HL-60 (cell line): ENCODE results near the gene RCBTB2.

Source experiments
- DNase-seq, 2 experiments: peaks; one replicate each; pipeline ENCODE4 v3.0.0-alpha.2; 2010 to 2020; ENCODE audit warnings: low read depth in 1 of 2, low spot score in 1 of 2
- H3K27ac ChIP-seq: fragments of 250-450 bp; sonication (Bioruptor Pico); replicated peaks from 2 replicates; pipeline ENCODE4 v1.5.1; 2020; ENCODE audit warnings: mild to moderate bottlenecking, moderate library complexity
- H3K27me3 ChIP-seq: fragments of 250-450 bp; sonication (Bioruptor Pico); 2 replicates; pipeline ENCODE4 v1.5.1; 2021; ENCODE audit warnings: mild to moderate bottlenecking, moderate library complexity; ENCODE audit not compliant: insufficient read depth, poor library complexity, severe bottlenecking
- H3K4me3 ChIP-seq: replicated peaks from 2 replicates; pipeline ENCODE4 v1.5.1; 2011; ENCODE audit warnings: mild to moderate bottlenecking, control low read depth, low read length; ENCODE audit not compliant: insufficient read depth
- GABPA ChIP-seq: IDR thresholded peaks from 2 replicates; pipeline ENCODE4 v1.6.1; 2012; ENCODE audit warnings: low read depth
- POLR2AphosphoS5 ChIP-seq: IDR thresholded peaks from 2 replicates; pipeline ENCODE4 v1.6.1; 2012; ENCODE audit warnings: low read depth
- SPI1 ChIP-seq: IDR thresholded peaks from 2 replicates; pipeline ENCODE4 v1.6.1; 2012; ENCODE audit warnings: low read depth, mild to moderate bottlenecking, borderline replicate concordance
- TF ChIP-seq, protein P1 (sequence below): IDR thresholded peaks from one replicate; pipeline ENCODE4 v1.5.1; 2011; ENCODE audit warnings: low read length, control low read depth, inconsistent platforms; ENCODE audit not compliant: insufficient read depth
- TF ChIP-seq, protein P2 (sequence below): IDR thresholded peaks from 2 replicates; pipeline ENCODE4 v1.6.1; 2012; ENCODE audit warnings: low read depth; ENCODE audit not compliant: insufficient replicate concordance

The RCBTB2 gene

GRCh38 chr13:48536621-48537250 lies 3.9 kb upstream of the RCBTB2 start:
- Histone ChIP-seq H3K27me3 (no peaks in the 10 kb centered on the region), H3K27ac (no peak overlapping the region), H3K4me3 (no peak overlapping the region)
- no peak for DNase-seq
- TF ChIP-seq POLR2AphosphoS5, result no peak
- TF ChIP-seq, protein P1, sequence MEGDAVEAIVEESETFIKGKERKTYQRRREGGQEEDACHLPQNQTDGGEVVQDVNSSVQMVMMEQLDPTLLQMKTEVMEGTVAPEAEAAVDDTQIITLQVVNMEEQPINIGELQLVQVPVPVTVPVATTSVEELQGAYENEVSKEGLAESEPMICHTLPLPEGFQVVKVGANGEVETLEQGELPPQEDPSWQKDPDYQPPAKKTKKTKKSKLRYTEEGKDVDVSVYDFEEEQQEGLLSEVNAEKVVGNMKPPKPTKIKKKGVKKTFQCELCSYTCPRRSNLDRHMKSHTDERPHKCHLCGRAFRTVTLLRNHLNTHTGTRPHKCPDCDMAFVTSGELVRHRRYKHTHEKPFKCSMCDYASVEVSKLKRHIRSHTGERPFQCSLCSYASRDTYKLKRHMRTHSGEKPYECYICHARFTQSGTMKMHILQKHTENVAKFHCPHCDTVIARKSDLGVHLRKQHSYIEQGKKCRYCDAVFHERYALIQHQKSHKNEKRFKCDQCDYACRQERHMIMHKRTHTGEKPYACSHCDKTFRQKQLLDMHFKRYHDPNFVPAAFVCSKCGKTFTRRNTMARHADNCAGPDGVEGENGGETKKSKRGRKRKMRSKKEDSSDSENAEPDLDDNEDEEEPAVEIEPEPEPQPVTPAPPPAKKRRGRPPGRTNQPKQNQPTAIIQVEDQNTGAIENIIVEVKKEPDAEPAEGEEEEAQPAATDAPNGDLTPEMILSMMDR, result no peak
- no peak for TF ChIP-seq SPI1
- TF ChIP-seq, protein P2, sequence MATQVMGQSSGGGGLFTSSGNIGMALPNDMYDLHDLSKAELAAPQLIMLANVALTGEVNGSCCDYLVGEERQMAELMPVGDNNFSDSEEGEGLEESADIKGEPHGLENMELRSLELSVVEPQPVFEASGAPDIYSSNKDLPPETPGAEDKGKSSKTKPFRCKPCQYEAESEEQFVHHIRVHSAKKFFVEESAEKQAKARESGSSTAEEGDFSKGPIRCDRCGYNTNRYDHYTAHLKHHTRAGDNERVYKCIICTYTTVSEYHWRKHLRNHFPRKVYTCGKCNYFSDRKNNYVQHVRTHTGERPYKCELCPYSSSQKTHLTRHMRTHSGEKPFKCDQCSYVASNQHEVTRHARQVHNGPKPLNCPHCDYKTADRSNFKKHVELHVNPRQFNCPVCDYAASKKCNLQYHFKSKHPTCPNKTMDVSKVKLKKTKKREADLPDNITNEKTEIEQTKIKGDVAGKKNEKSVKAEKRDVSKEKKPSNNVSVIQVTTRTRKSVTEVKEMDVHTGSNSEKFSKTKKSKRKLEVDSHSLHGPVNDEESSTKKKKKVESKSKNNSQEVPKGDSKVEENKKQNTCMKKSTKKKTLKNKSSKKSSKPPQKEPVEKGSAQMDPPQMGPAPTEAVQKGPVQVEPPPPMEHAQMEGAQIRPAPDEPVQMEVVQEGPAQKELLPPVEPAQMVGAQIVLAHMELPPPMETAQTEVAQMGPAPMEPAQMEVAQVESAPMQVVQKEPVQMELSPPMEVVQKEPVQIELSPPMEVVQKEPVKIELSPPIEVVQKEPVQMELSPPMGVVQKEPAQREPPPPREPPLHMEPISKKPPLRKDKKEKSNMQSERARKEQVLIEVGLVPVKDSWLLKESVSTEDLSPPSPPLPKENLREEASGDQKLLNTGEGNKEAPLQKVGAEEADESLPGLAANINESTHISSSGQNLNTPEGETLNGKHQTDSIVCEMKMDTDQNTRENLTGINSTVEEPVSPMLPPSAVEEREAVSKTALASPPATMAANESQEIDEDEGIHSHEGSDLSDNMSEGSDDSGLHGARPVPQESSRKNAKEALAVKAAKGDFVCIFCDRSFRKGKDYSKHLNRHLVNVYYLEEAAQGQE, result no peak
- no peak for TF ChIP-seq GABPA

- peak; percentile 18; the same call in 1 of the 2 replicates for TF ChIP-seq SPI1
- TF ChIP-seq, protein P1, result no peak
- H3K27ac ChIP-seq, result peak overlapping the region; percentile 9; the same call in 1 of the 2 replicates
- H3K27me3 ChIP-seq, result no peaks in the 10 kb centered on the region
- H3K4me3 ChIP-seq, result no peak overlapping the region
- DNase-seq, result peak; percentile 11 to 71
These were observed 2.9 kb upstream of the RCBTB2 start for GRCh38 chr13:48535766-48536165.

- DNase-seq, result no peak
- Histone ChIP-seq H3K4me3 (no peak overlapping the region), H3K27ac (peak overlapping the region; percentile 97), H3K27me3 (no peaks in the 10 kb centered on the region)
- TF ChIP-seq GABPA, result no peak
- TF ChIP-seq, protein P1, result no peak
- TF ChIP-seq, protein P2, result no peak
- TF ChIP-seq SPI1, result no peak
- no peak for TF ChIP-seq POLR2AphosphoS5
These were observed 2.1 kb upstream of the RCBTB2 start for GRCh38 chr13:48534911-48535501.
